CD14-positive monocyte (primary cell): ENCODE measurements around the gene TMEM205. TPM values are rescaled to one million over a fixed set of nuclear protein-coding genes. Genes with fewer than 3 reads are reported as not detected.
A peak's percentile ranks its signal among the peaks of the same experiment; 100 is the strongest.

Experiments
- DNase-seq, 3 donors: peaks; one replicate each; pipeline ENCODE4 v3.0.0-alpha.2; 2011 to 2022
- H2AFZ ChIP-seq: 2 replicates; pipeline ENCODE4 v1.6.0; 2012; ENCODE audit warnings: mild to moderate bottlenecking, low read depth, low read length, inconsistent platforms; ENCODE audit not compliant: insufficient read depth, poor library complexity, severe bottlenecking
- H3K27ac ChIP-seq, 2 donors: 1 replicate in 1 of 2; 2 replicates in 1 of 2; pipeline ENCODE4 v1.5.1; 2012 to 2013; ENCODE audit warnings: low read length in 2 of 2, control low read depth in 1 of 2, inconsistent platforms in 1 of 2, low read depth in 1 of 2, mild to moderate bottlenecking in 1 of 2
- H3K27me3 ChIP-seq, 2 donors: one replicate each; pipeline versions ENCODE4 v1.6.0 to v1.6.1; 2011 to 2013; ENCODE audit warnings: low read length in 2 of 2; ENCODE audit not compliant: control insufficient read depth in 2 of 2, insufficient read depth in 2 of 2
- H3K36me3 ChIP-seq, 2 donors: replicated peaks in 1 of 2; 1 replicate in 1 of 2; 2 replicates in 1 of 2; pipeline versions ENCODE4 v1.5.1 to v1.6.1; 2012 to 2013; ENCODE audit warnings: low read length in 2 of 2, control low read depth in 1 of 2, inconsistent platforms in 1 of 2, mild to moderate bottlenecking in 1 of 2; ENCODE audit not compliant: insufficient read depth in 2 of 2, control insufficient read depth in 1 of 2
- H3K4me1 ChIP-seq, 2 donors: 1 replicate in 1 of 2; 2 replicates in 1 of 2; pipeline versions ENCODE4 v1.5.1 to v1.6.1; 2012 to 2013; ENCODE audit warnings: low read length in 2 of 2, control low read depth in 1 of 2, inconsistent platforms in 1 of 2, mild to moderate bottlenecking in 1 of 2, moderate library complexity in 1 of 2; ENCODE audit not compliant: insufficient read depth in 2 of 2, control insufficient read depth in 1 of 2
- H3K4me2 ChIP-seq: replicated peaks from 2 replicates; pipeline ENCODE3; 2012; ENCODE audit warnings: low read length, moderate library complexity, mild to moderate bottlenecking; ENCODE audit not compliant: poor library complexity, severe bottlenecking; ENCODE audit errors: extremely low read depth
- H3K4me3 ChIP-seq, 3 experiments: fragments of 200-600 bp in 1 of 3; sonication (generic) in 1 of 3; replicated peaks in 1 of 3; 1 replicate in 2 of 3; 2 replicates in 1 of 3; pipeline ENCODE4 v1.5.1; 2011 to 2013; ENCODE audit warnings: low read length in 3 of 3, mild to moderate bottlenecking in 3 of 3, control low read depth in 2 of 3, low read depth in 2 of 3, inconsistent platforms in 1 of 3, moderate library complexity in 1 of 3
- H3K79me2 ChIP-seq: 2 replicates; pipeline ENCODE4 v1.6.0; 2012; ENCODE audit warnings: mild to moderate bottlenecking, control low read depth, inconsistent platforms, low read length, moderate library complexity; ENCODE audit not compliant: insufficient read depth
- H3K9ac ChIP-seq: 2 replicates; pipeline ENCODE4 v1.6.0; 2017; ENCODE audit warnings: low read length, mild to moderate bottlenecking; ENCODE audit not compliant: insufficient read depth, poor library complexity, severe bottlenecking
- H3K9me3 ChIP-seq, 2 donors: replicated peaks in 1 of 2; 1 replicate in 1 of 2; 2 replicates in 1 of 2; pipeline versions ENCODE4 v1.5.1 to v1.6.1; 2012 to 2013; ENCODE audit warnings: low read length in 2 of 2, control low read depth in 1 of 2; ENCODE audit not compliant: control insufficient read depth in 1 of 2, insufficient read depth in 1 of 2
- H4K20me1 ChIP-seq: 2 replicates; pipeline ENCODE4 v1.6.0; 2012; ENCODE audit warnings: mild to moderate bottlenecking, low read length, control low read depth, moderate library complexity; ENCODE audit not compliant: insufficient read depth
- H3K27ac Mint-ChIP-seq, 7 donors: one replicate each; pipeline ENCODE4 v1.8.0; 2020; ENCODE audit warnings: mild to moderate bottlenecking in 7 of 7, mixed read lengths in 7 of 7, moderate library complexity in 6 of 7, inconsistent platforms in 2 of 7
- H3K27me3 Mint-ChIP-seq, 3 donors: one replicate each; pipeline ENCODE4 v1.8.0; 2021 to 2022; ENCODE audit warnings: low read depth in 3 of 3, mild to moderate bottlenecking in 3 of 3, mixed read lengths in 3 of 3, moderate library complexity in 3 of 3, inconsistent platforms in 1 of 3
- H3K36me3 Mint-ChIP-seq, 2 donors: one replicate each; pipeline ENCODE4 v1.8.0; 2020; ENCODE audit warnings: mixed read lengths in 2 of 2, inconsistent platforms in 1 of 2, mild to moderate bottlenecking in 1 of 2
- H3K4me1 Mint-ChIP-seq: one replicate; pipeline ENCODE4 v1.8.0; 2020; ENCODE audit warnings: mild to moderate bottlenecking, mixed read lengths
- H3K4me3 Mint-ChIP-seq, 2 donors: one replicate each; pipeline ENCODE4 v1.8.0; 2020; ENCODE audit warnings: mild to moderate bottlenecking in 2 of 2, mixed read lengths in 2 of 2, moderate library complexity in 1 of 2
- H3K9me3 Mint-ChIP-seq, 7 donors: one replicate each; pipeline ENCODE4 v1.8.0; 2020 to 2022; ENCODE audit warnings: mixed read lengths in 7 of 7, mild to moderate bottlenecking in 6 of 7, moderate library complexity in 6 of 7, inconsistent platforms in 2 of 7
- WGBS: methylation state at CpG from one replicate; pipeline ENCODE4 v1.1.5; 2013; ENCODE audit warnings: missing lambda C conversion rate; ENCODE audit not compliant: insufficient coverage; 5-methylcytosine and 5-hydroxymethylcytosine counted together
- intact Hi-C, 2 donors: fragments of 100-400 bp; cut with micrococcal nuclease; formaldehyde crosslinking; loops; one replicate each; pipeline versions ENCODE4 v1.15.0 to v1.15.1; 2023
- polyA minus RNA-seq: library from RNA; depleted of rRNA, polyadenylated mRNA; stranded (reverse); fragments of >200 nt; gene quantifications from 2 replicates; pipeline ENCODE4 v1.2.3, GENCODE V29; 2012
- polyA plus RNA-seq, 3 donors: library from polyadenylated mRNA; depleted of rRNA in 1 of 3; unstranded in 2 of 3; stranded (reverse) in 1 of 3; fragments of 300-500 nt in 2 of 3; fragments of >200 nt in 1 of 3; fragmentation: Illumina TruSeq in 2 of 3; gene quantifications; 1 replicate in 2 of 3; 2 replicates in 1 of 3; pipeline ENCODE4 v1.2.3, GENCODE V29; 2012 to 2021
- total RNA-seq, 12 experiments: library from RNA in 1 of 12; stranded (reverse) in 1 of 12; fragments of 120-200 nt in 1 of 12; gene quantifications; one replicate each; pipeline ENCODE4 v1.2.4 and lab custom pipeline; 2013 to 2026; ENCODE audit warnings: mixed read lengths in 6 of 12, inconsistent platforms in 1 of 12
- TF ChIP-seq, protein P1 (sequence below): fragments of 200-600 bp; IDR thresholded peaks from one replicate; pipeline ENCODE4 v1.8.0; 2022; ENCODE audit warnings: antibody characterized with exemption, mild to moderate bottlenecking

Gene TMEM205
- 106 TPM for total RNA-seq (2013)
- polyA plus RNA-seq = 100 to 1,000 TPM; 252 to 335 (median 263) TPM
- 68.9 and 112 TPM in 2 replicates for polyA minus RNA-seq
- total RNA-seq (lab: John Stamatoyannopoulos, UW) = 5.2 to 26.2 (median 20.3) reads per million in 11 experiments

DNA sequence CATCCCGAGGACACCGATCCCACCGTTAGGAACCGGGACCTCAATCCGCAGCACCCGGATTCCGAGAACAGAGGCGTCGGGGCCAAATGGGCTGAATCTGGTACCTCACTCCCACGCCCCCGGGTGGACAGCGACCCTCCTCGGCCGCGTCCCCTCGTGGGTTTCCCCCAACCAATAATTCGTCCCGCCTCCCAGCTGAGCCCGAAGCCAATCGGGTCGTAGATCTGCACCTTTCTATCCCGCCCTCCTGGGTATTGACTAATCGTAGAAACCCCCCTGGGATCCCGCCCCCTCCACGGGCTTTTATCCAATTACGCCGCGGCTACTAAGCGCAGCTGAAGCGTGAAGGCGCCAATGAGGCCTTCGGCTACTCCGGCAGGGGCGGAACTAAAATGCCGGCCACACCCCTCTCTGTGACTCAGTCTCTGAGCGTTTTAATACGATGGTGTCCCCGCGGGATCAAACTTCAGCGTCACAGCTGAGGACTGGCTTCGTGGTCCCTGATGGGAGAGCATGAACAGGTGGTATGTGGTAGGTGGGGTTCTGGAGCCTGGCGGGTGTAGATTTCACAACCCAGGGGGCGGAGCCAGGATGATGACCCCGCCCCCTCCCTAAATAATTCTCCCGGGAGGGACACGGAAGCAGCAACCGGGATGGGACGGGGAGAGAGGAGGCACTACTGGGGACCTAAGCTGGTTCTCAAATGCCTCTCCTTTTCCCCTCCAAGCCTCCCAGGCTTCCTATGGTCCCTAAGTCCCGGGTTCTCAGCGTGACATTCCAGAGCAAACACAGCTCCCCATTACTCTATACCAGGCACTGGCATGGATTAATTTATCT is at the start of gene TMEM205, which contains the start of gene CCDC159:
Gene TMEM205, minus strand, starts transcription at position 165 of the 837 bp plus-strand sequence. CDS start 649 bp downstream, outside the sequence.
Gene CCDC159, plus strand, starts transcription at position 416 of the 837 bp plus-strand sequence. Its CDS starts 88 bp downstream, at position 504.
- H3K9me3 ChIP-seq = peaks cover 4 to 15% of the 10 kb centered on the region in 2 donors
- H3K79me2 ChIP-seq = peaks cover 50% of the 10 kb centered on the region
- DNase-seq = peak; percentile 98 to 100 (median 99)
- no peaks in the 10 kb centered on the region for H4K20me1 ChIP-seq
- peak within 1 kb of the TSS; percentile 80 to 91 (median 85) for H3K4me3 ChIP-seq
- H3K4me3 Mint-ChIP-seq = peak within 1 kb of the TSS; percentile 92 to 97
- no peaks in the 10 kb centered on the region for H3K27me3 ChIP-seq
- peaks cover 2 to 27% of the 10 kb centered on the region in 2 donors for H3K36me3 ChIP-seq
- peaks cover 9 to 12% (median 10%) of the 10 kb centered on the region in 7 donors for H3K9me3 Mint-ChIP-seq
- WGBS = 0% methylated on average over 35 of the region's 50 CpGs
- peak within 1 kb of the TSS; percentile 91 to 98 for H3K27ac ChIP-seq
- H3K27ac Mint-ChIP-seq = peak within 1 kb of the TSS; percentile 97 to 99 (median 98)
- H3K27me3 Mint-ChIP-seq = peaks cover 0 to 2% (median 0%) of the 10 kb centered on the region in 3 donors
- H3K4me1 ChIP-seq = peaks cover 34 to 48% of the 10 kb centered on the region in 2 donors
- H2AFZ ChIP-seq = peak within 1 kb of the TSS; percentile 80
- peaks cover 38% of the 10 kb centered on the region for H3K4me1 Mint-ChIP-seq
- H3K36me3 Mint-ChIP-seq = peaks cover 20 to 36% of the 10 kb centered on the region in 2 donors
- H3K9ac ChIP-seq = peak within 1 kb of the TSS; percentile 91
- TF ChIP-seq, protein P1, sequence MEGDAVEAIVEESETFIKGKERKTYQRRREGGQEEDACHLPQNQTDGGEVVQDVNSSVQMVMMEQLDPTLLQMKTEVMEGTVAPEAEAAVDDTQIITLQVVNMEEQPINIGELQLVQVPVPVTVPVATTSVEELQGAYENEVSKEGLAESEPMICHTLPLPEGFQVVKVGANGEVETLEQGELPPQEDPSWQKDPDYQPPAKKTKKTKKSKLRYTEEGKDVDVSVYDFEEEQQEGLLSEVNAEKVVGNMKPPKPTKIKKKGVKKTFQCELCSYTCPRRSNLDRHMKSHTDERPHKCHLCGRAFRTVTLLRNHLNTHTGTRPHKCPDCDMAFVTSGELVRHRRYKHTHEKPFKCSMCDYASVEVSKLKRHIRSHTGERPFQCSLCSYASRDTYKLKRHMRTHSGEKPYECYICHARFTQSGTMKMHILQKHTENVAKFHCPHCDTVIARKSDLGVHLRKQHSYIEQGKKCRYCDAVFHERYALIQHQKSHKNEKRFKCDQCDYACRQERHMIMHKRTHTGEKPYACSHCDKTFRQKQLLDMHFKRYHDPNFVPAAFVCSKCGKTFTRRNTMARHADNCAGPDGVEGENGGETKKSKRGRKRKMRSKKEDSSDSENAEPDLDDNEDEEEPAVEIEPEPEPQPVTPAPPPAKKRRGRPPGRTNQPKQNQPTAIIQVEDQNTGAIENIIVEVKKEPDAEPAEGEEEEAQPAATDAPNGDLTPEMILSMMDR = no peak
- peak within 1 kb of the TSS; percentile 82 for H3K4me2 ChIP-seq
- intact Hi-C loops = loop anchor here (1.0 to 2.0 kb wide), 4 partner anchors 9 to 54 kb away; partner anchors contain the start of genes PLPPR2 (in 1 of the 2) and SWSAP1 (in 1 of the 2)

DNA sequence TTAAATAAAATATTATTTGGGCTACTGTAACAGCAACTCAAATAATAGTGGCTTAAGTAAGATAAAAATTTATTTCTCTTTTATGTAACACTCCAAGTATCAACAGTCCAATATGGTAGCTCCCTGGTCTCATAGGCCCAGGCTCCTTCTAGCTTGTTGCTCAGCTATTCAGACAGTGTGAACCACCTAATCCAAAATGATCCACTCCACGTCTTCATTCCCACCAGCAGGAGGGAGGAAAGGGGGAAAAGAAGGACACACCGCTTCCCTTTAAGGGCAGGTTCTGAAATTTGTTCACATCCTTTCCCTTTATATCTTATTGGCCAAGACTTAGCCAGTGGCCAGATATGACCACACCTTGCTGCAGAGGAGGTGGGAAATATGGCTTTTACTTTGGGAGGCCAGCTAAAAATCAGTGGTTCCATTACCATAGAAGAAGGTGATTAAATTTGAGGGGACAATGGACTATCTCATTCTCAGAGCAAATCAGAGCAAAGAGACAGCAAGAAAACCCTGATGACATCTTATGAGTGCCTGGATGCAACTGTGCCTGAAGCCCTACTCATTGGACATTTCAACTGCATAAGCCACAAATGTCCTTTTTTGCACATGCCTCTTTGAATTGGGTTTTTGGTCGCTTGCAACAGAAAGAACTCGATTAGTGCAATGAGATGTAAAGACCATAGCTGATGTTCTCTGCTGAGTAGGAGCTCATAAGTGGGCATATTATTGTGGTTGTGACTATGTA is 45.0 kb upstream of the TMEM205 start:
- Histone ChIP-seq H3K27me3 (no peaks in the 10 kb centered on the region), H3K9me3 (peaks cover 6 to 10% of the 10 kb centered on the region in 2 donors), H3K79me2 (no peaks in the 10 kb centered on the region), H3K36me3 (no peaks in the 10 kb centered on the region), H2AFZ (no peak overlapping the region), H3K27ac (no peak overlapping the region), H4K20me1 (no peaks in the 10 kb centered on the region), H3K4me1 (peaks cover 14 to 15% of the 10 kb centered on the region in 2 donors), H3K4me2 (no peak overlapping the region), H3K9ac (no peak overlapping the region), H3K4me3 (no peak overlapping the region)
- Mint-ChIP-seq H3K27ac (no peak overlapping the region), H3K27me3 (peaks cover 6 to 17% (median 11%) of the 10 kb centered on the region in 3 donors), H3K9me3 (peaks cover 6 to 11% (median 9%) of the 10 kb centered on the region in 7 donors), H3K4me1 (peaks cover 19% of the 10 kb centered on the region), H3K4me3 (no peak overlapping the region), H3K36me3 (no peaks in the 10 kb centered on the region)
- DNase-seq = no peak
- no CpG with 5 or more reads among the region's 4 CpGs for WGBS
- intact Hi-C loops = no loop called here
- TF ChIP-seq, protein P1 = no peak
